Myocyte (in vitro differentiated cells): ENCODE measurements around the gene GPSM1. TPM values are rescaled to one million over a fixed set of nuclear protein-coding genes. Genes with fewer than 3 reads are reported as not detected.

Experiments used
- DNase-seq: peaks from one replicate; pipeline ENCODE4 v3.0.0-alpha.2; 2012; ENCODE audit warnings: low read depth
- total RNA-seq: library from RNA; depleted of rRNA; stranded (reverse); fragments of >200 nt; gene quantifications from 2 replicates; pipeline ENCODE4 v1.2.3, GENCODE V29; 2014

The GPSM1 gene
- total RNA-seq, 1 donor from 2014 or later: 22.3 TPM

GRCh38 chr9:136331030-136331429 lies 3.7 kb downstream of the GPSM1 start:
- no peak for DNase-seq

- DNase-seq: no peak
Measured at GRCh38 chr9:136331556-136332481, 4.5 kb downstream of the GPSM1 start.

DNA sequence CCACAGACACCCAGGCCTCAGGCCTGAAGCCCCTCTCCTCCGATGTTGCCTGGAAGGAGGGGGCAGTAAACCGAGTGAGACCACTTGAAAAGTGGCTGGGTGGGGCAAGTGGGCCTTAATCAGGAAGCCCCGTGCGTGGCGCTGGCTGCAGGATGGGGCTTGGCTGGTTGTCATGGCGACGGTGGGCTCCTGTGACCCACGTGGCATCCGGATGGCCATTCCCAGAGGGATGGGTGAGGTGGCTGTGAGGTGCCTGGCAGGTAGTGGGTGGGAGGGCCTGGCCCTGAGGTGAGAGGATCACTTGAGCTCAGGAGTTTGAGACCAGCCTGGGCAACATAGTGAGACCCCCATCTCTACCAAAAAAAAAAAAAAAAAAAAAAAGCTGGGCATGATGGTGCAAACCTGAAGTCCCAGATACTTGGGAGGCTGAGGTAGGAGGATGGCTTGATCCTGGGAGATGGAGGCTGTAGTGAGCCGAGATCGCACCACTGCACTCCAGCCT lies 5.2 kb downstream of the GPSM1 start:
- DNase-seq: no peak

GRCh38 chr9:136333045-136333444 lies 5.7 kb downstream of the GPSM1 start:
- no peak for DNase-seq

DNA sequence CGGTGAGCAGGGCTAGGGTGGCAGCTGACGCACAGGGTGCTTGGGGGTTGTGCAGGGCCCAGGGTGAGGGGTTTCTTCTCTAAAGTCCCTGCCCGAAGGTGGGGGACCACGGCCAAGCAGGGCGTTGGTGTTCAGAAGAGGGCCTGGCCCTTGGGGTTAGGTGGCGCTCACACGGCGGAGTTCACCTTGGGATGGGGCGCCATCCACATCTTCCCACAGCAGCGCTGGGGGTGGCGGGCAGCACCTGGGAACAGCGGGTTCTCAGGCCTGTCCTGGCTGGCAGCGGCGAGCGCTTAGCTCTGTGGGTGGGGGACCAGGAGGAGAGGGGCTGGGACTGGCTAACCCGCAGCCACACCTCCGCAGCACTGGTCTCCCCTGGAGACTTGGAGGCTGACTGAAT lies 6.1 kb downstream of the GPSM1 start:
- DNase-seq: no peak

DNA sequence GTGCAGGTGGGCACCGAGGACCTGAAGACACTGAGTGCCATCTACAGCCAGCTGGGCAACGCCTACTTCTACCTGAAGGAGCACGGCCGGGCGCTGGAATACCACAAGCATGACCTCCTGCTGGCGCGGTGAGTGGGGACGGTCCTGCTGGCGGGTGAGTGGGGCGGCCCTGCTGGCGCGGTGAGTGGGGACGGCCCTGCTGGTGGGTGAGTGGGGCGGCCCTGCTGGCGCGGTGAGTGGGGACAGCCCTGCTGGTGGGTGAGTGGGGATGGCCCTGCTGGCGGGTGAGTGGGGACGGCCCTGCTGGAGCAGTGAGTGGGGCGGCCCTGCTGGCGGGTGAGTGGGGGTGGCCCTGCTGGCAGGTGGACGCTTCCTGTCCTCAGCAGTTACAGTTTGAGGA lies 7.2 kb downstream of the GPSM1 start:
- no peak for DNase-seq

DNA sequence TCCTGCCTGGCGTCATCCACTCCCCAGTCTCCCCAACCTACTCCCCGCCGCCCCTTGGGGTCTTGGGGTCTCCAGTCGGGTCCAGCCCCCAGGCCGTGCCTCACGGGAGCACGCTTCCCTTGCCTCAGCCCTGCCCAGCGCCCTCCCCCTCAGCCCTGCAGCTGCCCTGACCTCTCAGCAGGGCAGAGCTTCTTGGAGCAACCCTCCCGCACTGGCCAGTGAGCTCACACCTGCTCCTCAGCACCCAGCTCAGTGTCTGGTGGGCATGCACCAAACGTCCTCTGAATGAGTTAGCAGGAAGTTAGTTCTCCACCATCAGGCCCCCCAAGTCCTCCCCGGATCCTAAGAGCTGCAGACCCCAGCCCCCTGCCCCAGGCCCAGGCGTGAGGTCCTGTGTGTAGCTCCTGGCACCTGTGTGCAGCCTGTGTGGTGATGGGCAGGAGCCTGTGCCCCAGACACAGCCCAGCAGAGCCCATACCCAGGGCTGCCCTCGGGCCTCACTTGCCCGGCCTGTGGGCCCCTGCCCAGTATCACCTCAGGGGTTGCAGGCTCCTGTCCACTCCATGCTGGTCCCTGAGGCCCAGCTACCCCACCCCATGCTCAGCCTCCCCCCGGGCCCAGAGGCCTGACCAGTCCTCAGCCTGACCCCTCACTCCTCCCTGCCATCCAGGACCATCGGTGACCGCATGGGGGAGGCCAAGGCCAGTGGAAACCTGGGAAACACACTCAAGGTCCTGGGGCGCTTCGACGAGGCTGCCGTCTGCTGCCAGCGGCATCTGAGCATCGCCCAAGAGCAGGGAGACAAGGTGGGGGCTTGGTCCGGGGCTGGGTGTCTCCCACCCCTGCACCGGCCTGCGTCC lies 8.2 kb downstream of the GPSM1 start:
- peak; percentile 56 for DNase-seq

GRCh38 chr9:136336156-136336870 lies 9.0 kb downstream of the GPSM1 start:
- no peak for DNase-seq

- no peak for DNase-seq
Measured at GRCh38 chr9:136336881-136337280, 9.5 kb downstream of the GPSM1 start.

GRCh38 chr9:136337416-136338395 lies 10.4 kb downstream of the GPSM1 start:
- DNase-seq: no peak

DNA sequence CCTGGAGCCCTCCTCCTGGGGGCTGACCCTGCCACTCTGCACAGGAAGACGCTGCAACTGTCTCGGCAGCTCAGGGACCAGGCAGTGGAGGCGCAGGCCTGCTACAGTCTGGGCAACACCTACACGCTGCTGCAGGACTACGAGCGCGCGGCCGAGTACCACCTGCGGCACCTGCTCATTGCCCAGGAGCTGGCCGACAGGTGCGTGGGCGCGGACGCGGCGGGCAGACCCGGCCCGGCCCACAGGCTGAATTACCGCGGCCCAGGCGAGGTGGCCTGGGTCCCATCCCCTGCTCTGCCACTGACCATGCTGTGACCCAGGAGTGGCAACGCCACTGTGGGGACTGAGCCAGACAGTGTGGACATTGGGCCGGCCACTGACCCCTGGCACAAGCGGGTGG lies 11.2 kb downstream of the GPSM1 start:
- no peak for DNase-seq

DNA sequence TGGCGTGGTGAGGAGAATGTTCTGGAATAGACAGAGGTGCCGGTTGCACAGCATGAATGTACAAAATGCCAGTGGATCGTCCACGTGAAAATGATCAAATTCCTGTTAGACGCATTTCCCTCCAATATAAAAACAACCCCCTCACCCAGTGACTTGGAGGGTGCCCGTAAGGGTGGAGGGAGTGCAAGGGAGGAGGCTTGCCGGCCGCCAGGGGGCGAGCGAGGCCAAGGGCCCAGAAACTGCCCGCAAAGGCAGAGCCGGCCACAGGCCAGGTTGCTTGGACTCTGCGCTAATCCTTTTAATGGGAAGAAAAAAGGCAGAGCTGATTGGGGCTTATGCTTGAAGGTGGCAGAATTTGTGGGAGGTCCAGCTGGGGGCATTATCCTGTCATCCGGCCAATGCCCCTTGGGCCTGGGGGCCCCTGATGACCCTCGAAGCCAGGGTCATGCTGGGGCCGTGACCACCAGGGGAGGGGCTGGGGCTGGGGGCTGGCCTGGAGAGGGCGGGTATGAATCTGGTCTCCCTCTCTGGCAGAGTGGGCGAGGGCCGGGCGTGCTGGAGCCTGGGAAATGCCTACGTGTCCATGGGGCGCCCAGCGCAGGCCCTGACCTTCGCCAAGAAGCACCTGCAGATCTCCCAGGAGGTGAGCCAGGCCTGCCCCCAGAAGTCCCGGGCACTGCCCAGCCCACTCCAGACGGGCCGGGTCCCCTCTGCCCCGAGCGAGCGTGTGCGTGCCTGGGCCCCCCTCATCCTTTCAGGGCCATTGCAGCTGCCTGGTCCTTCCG lies 12.0 kb downstream of the GPSM1 start:
- DNase-seq: peak; percentile 60

DNA sequence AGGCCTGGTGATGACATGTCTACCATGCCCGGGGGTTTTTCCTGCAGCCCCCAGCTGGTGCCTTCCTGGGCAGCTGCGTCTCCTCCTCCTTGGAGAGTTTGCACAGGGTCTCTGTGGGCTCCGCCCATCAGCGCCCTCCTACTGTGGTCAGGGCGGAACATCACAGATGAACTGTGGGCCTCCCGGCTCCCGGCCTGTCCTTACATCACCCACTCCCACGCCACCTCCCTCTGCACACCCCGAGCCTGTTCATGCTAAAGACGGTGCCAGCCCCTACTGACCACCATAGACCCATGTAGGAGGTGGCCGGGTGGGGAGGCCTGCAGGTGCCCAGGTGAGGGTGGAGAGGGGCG lies 12.6 kb downstream of the GPSM1 start:
- DNase-seq: no peak

- no peak for DNase-seq
Measured at GRCh38 chr9:136340356-136341041, 13.2 kb downstream of the GPSM1 start.

GRCh38 chr9:136341042-136341655 lies 13.8 kb downstream of the GPSM1 start:
- DNase-seq: no peak

DNA sequence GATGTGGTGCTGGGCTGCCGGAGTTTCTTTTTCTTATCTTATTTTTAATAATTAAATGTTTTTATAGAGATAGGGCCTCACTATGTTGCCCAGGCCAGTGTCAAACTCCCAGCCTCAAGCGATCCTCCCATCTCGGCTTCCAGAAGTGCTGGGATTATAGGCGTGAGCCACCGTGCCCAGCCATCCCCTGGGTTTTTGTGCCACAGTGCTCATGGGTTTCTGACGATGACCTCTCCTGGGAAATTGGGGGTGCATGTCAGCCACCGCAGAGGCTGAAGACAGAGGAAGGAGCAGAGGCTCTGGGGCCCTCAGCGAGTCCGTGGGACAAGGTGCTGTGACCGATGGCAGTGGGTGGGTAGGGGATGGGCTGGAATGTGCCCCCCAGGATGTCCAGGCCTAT lies 14.4 kb downstream of the GPSM1 start:
- no peak for DNase-seq

DNA sequence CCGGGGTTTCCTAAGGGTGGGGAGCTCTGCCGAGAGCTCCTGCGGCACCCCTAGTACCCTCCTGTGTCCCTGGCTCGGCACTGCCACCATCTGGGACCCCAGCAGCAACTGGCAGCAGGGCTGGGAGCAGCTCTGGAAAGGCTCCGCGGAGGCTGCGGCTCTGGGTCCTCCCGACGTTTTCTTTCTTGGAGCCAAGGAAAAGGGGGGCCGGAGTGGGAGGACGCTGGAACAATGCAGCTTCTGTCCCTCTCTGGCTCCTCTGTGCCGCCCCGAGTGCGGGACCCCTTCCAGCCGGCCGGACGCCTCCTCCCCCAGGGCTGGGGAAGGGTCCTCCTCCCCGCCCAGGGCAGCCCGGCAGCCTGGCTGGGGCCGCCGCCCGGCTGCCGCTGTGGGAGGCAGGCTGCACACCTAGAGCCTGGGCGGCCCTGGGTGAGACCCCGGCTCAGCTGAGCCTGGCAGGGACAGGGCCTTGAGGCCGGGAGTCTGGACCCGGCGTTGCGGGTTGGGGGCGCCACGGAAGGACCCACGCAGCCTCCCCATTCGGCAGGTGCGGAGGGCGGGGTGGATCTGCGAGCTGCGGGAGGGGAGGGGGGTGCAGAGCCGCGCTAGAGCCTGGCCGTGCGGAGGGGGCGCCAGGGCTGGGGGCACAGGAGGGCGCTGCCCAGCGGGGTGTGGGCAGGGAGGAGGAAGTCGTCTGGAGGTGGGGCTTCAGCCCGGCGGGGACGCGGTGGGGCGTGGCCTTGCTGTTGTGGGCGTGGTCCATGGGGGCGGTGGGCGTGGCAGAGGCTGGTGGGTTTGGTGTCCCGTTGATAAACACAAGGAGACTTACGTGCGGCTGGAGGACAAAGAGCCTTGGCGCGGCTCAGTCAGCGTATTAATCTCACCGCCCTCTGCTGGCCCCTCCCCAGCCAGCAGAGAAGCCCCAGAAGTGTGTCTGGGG lies 15.1 kb downstream of the GPSM1 start:
- DNase-seq: no peak
